SK-N-SH treated with all-trans-retinoic acid at 6 μM for 48 hours (cell line): ENCODE measurements around the gene EPHA8.

Source experiments
- ATAC-seq: fragments of 200-7000 bp; cut with Tn5 transposase; 3 replicates; pipeline ENCODE4 v1.9.1; 2020; ENCODE audit warnings: mild to moderate bottlenecking, moderate library complexity
- ARNTL ChIP-seq: fragments of 450-650 bp; formaldehyde crosslinking; IDR thresholded peaks from 2 replicates; pipeline ENCODE4 v1.5.0; 2020; ENCODE audit warnings: low read depth, mild to moderate bottlenecking, moderate library complexity, borderline replicate concordance
- BACH2 ChIP-seq: fragments of 250-450 bp; sonication (Bioruptor Pico); IDR thresholded peaks from 2 replicates; pipeline ENCODE4 v1.9.0; 2021; ENCODE audit warnings: mild to moderate bottlenecking, borderline replicate concordance
- CSDC2 ChIP-seq: fragments of 250-450 bp; sonication (Bioruptor Pico); IDR thresholded peaks from 2 replicates; pipeline ENCODE4 v1.5.0; 2020; ENCODE audit warnings: mild to moderate bottlenecking, moderate library complexity
- ESRRG ChIP-seq: fragments of 250-450 bp; sonication (Bioruptor Pico); IDR thresholded peaks from 2 replicates; pipeline ENCODE4 v1.6.1; 2021; ENCODE audit warnings: mild to moderate bottlenecking
- GLIS3 ChIP-seq: fragments of 250-450 bp; sonication (Bioruptor Pico); IDR thresholded peaks from 2 replicates; pipeline ENCODE4 v1.5.0; 2020; ENCODE audit warnings: mild to moderate bottlenecking, moderate library complexity
- ISL1 ChIP-seq: fragments of 250-450 bp; sonication (Bioruptor Pico); IDR thresholded peaks from 2 replicates; pipeline ENCODE4 v2.1.2; 2022; ENCODE audit warnings: mild to moderate bottlenecking, moderate library complexity
- PPARA ChIP-seq: fragments of 250-450 bp; sonication (Bioruptor Pico); IDR thresholded peaks from 2 replicates; pipeline ENCODE4 v1.5.0; 2020; ENCODE audit warnings: mild to moderate bottlenecking, borderline replicate concordance
- SNAI2 ChIP-seq: fragments of 250-450 bp; sonication (Bioruptor Pico); IDR thresholded peaks from 2 replicates; pipeline ENCODE4 v1.5.0; 2020; ENCODE audit warnings: mild to moderate bottlenecking, moderate library complexity
- TCF4 ChIP-seq: fragments of 250-450 bp; sonication (Bioruptor Pico); IDR thresholded peaks from 2 replicates; pipeline ENCODE4 v1.8.0; 2021; ENCODE audit warnings: mild to moderate bottlenecking, moderate library complexity, borderline replicate concordance
- TOX ChIP-seq: fragments of 250-450 bp; sonication (Bioruptor Pico); IDR thresholded peaks from 2 replicates; pipeline ENCODE4 v1.8.0; 2021; ENCODE audit warnings: mild to moderate bottlenecking, moderate library complexity, borderline replicate concordance
- TSHZ2 ChIP-seq: fragments of 250-450 bp; sonication (Bioruptor Pico); IDR thresholded peaks from 2 replicates; pipeline ENCODE4 v1.5.0; 2020; ENCODE audit warnings: mild to moderate bottlenecking, moderate library complexity
- ZC3H10 ChIP-seq: fragments of 250-450 bp; sonication (Bioruptor Pico); IDR thresholded peaks from 2 replicates; pipeline ENCODE4 v1.5.1; 2021; ENCODE audit warnings: mild to moderate bottlenecking, moderate library complexity
- ZNF565 ChIP-seq: fragments of 450-650 bp; formaldehyde crosslinking; conservative IDR thresholded peaks from 2 replicates; pipeline ENCODE4 v1.5.0; 2020; ENCODE audit warnings: low read depth, mild to moderate bottlenecking, moderate library complexity
- ZNF8 ChIP-seq: fragments of 450-650 bp; formaldehyde crosslinking; IDR thresholded peaks from 2 replicates; pipeline ENCODE4 v1.5.0; 2020; ENCODE audit warnings: mild to moderate bottlenecking, moderate library complexity
- TF ChIP-seq, protein P1 (sequence below): fragments of 250-450 bp; sonication (Bioruptor Pico); IDR thresholded peaks from 2 replicates; pipeline ENCODE4 v1.5.1; 2021; ENCODE audit warnings: mild to moderate bottlenecking, moderate library complexity
- TF ChIP-seq, protein P2 (sequence below): fragments of 250-450 bp; sonication (Bioruptor Pico); IDR thresholded peaks from 2 replicates; pipeline ENCODE4 v1.8.0; 2020; ENCODE audit warnings: mild to moderate bottlenecking, moderate library complexity, borderline replicate concordance

EPHA8 gene

DNA sequence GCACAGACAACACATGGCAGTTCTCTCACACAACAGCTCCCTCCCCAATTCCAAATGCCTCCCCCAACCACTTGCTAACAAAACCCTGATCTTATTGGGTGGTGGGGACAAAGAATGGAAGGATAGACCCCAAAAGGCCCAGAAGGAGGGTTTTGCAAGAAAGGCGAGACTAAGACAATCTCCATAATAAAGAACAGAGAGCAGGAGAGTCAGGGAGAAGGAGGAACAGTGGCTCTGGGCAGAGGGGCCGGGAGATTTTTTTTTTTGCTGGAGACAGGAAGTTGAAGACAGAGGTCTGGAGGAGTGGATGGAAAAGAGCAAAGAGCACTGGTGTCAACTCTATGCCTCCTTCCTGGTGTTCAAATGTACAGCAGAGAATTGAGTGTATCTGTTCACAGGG is 66.6 kb downstream of the EPHA8 start (continued):
- TF ChIP-seq, protein P1, sequence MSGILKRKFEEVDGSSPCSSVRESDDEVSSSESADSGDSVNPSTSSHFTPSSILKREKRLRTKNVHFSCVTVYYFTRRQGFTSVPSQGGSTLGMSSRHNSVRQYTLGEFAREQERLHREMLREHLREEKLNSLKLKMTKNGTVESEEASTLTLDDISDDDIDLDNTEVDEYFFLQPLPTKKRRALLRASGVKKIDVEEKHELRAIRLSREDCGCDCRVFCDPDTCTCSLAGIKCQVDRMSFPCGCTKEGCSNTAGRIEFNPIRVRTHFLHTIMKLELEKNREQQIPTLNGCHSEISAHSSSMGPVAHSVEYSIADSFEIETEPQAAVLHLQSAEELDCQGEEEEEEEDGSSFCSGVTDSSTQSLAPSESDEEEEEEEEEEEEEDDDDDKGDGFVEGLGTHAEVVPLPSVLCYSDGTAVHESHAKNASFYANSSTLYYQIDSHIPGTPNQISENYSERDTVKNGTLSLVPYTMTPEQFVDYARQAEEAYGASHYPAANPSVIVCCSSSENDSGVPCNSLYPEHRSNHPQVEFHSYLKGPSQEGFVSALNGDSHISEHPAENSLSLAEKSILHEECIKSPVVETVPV = no peak
- TF ChIP-seq ISL1 (CRISPR knock-in tag) (no peak), ESRRG (CRISPR knock-in tag) (no peak), ZNF8 (CRISPR knock-in tag) (no peak), ARNTL (CRISPR knock-in tag) (no peak), PPARA (CRISPR knock-in tag) (no peak), TCF4 (CRISPR knock-in tag) (no peak), TSHZ2 (no peak)

GRCh38 chr1:22633697-22634463 is 70.6 kb downstream of the EPHA8 start:
- no peak for ATAC-seq
- TF ChIP-seq ISL1 (CRISPR knock-in tag) (no peak), SNAI2 (no peak), TCF4 (CRISPR knock-in tag) (no peak), ZNF565 (no peak), CSDC2 (CRISPR knock-in tag) (no peak), PPARA (CRISPR knock-in tag) (no peak), TOX (CRISPR knock-in tag) (no peak), ZC3H10 (no peak)
- TF ChIP-seq, protein P1 = no peak

GRCh38 chr1:22635436-22635835 is 72.1 kb downstream of the EPHA8 start:
- ATAC-seq = no peak
- TF ChIP-seq BACH2 (CRISPR knock-in tag) (no peak), GLIS3 (CRISPR knock-in tag) (no peak), TSHZ2 (no peak), ESRRG (CRISPR knock-in tag) (no peak), TOX (CRISPR knock-in tag) (no peak)
- TF ChIP-seq, protein P2, sequence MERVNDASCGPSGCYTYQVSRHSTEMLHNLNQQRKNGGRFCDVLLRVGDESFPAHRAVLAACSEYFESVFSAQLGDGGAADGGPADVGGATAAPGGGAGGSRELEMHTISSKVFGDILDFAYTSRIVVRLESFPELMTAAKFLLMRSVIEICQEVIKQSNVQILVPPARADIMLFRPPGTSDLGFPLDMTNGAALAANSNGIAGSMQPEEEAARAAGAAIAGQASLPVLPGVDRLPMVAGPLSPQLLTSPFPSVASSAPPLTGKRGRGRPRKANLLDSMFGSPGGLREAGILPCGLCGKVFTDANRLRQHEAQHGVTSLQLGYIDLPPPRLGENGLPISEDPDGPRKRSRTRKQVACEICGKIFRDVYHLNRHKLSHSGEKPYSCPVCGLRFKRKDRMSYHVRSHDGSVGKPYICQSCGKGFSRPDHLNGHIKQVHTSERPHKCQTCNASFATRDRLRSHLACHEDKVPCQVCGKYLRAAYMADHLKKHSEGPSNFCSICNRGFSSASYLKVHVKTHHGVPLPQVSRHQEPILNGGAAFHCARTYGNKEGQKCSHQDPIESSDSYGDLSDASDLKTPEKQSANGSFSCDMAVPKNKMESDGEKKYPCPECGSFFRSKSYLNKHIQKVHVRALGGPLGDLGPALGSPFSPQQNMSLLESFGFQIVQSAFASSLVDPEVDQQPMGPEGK (CRISPR knock-in tag) = no peak

DNA sequence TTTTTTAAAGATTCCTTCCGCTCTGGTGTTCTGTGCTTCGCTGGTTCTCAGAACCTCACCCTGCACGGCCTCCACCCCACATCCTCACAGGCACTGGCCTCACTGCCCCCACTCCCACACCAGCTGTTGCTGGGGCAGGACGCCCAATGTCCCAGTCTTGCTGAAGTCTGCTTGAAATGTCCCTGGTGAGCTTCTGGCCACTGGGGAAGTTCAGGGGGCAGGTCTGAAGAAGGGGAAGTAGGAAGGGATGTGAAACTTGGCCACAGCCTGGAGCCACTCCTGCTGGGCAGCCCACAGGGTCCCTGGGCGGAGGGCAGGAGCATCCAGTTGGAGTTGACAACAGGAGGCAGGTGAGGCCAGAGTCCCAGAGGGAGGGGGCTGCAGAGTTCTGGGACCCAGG is 73.1 kb downstream of the EPHA8 start, which contains the start of gene C1QA:
TSS of gene C1QA (plus strand) at position 276 of the 400 bp plus-strand sequence. CDS start 989 bp downstream, outside the sequence.
- ATAC-seq = no peak
- no peak for TF ChIP-seq CSDC2 (CRISPR knock-in tag)
- TF ChIP-seq, all 23 proteins: peak for 0
